HL-60 (cell line): ENCODE measurements around the gene NXPH1.

Source experiments
- DNase-seq, 2 experiments: peaks; one replicate each; pipeline ENCODE4 v3.0.0-alpha.2; 2010 to 2020; ENCODE audit warnings: low read depth in 1 of 2, low spot score in 1 of 2
- H3K27ac ChIP-seq: fragments of 250-450 bp; sonication (Bioruptor Pico); replicated peaks from 2 replicates; pipeline ENCODE4 v1.5.1; 2020; ENCODE audit warnings: mild to moderate bottlenecking, moderate library complexity
- H3K27me3 ChIP-seq: fragments of 250-450 bp; sonication (Bioruptor Pico); 2 replicates; pipeline ENCODE4 v1.5.1; 2021; ENCODE audit warnings: mild to moderate bottlenecking, moderate library complexity; ENCODE audit not compliant: insufficient read depth, poor library complexity, severe bottlenecking
- H3K4me3 ChIP-seq: replicated peaks from 2 replicates; pipeline ENCODE4 v1.5.1; 2011; ENCODE audit warnings: mild to moderate bottlenecking, control low read depth, low read length; ENCODE audit not compliant: insufficient read depth
- GABPA ChIP-seq: IDR thresholded peaks from 2 replicates; pipeline ENCODE4 v1.6.1; 2012; ENCODE audit warnings: low read depth
- POLR2AphosphoS5 ChIP-seq: IDR thresholded peaks from 2 replicates; pipeline ENCODE4 v1.6.1; 2012; ENCODE audit warnings: low read depth
- SPI1 ChIP-seq: IDR thresholded peaks from 2 replicates; pipeline ENCODE4 v1.6.1; 2012; ENCODE audit warnings: low read depth, mild to moderate bottlenecking, borderline replicate concordance
- TF ChIP-seq, protein P1 (sequence below): IDR thresholded peaks from one replicate; pipeline ENCODE4 v1.5.1; 2011; ENCODE audit warnings: low read length, control low read depth, inconsistent platforms; ENCODE audit not compliant: insufficient read depth
- TF ChIP-seq, protein P2 (sequence below): IDR thresholded peaks from 2 replicates; pipeline ENCODE4 v1.6.1; 2012; ENCODE audit warnings: low read depth; ENCODE audit not compliant: insufficient replicate concordance

Gene NXPH1

DNA sequence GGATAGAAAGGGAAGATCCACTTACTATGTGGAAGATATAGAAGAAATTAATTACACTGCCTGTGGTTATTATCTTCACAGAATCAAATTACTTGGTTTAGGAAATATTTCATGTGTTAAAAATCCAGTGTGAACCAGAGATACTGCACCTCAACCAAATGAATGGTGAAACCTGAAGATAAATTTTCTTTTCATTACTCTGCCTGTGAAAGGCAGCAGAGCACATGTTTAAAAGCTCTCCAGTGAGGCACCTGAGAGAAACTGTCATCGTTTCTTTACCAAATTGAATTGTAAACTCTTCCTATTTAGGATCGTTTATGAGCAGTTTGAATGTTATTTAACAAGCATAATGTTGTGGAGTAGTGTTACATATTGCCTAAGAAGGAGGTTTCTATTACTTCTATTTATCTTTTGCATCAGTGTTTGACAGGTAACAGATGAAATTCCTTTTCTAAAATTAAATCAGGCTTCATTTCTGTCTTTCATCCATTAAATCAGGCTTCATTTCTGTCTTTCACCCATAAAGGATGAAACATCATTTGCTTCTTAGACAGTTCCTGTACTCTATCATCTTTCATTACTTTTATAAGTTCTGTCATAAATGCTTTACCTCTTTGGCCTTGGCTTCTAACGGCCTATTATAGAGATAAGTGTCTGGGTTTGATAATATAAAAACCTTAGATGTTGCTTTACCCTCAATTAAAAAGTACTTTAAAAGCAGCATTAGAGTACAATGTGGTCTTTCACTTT is 266.6 kb downstream of the NXPH1 start:
- Histone ChIP-seq H3K27ac (no peak overlapping the region), H3K4me3 (no peak overlapping the region), H3K27me3 (no peaks in the 10 kb centered on the region)
- TF ChIP-seq, protein P1, sequence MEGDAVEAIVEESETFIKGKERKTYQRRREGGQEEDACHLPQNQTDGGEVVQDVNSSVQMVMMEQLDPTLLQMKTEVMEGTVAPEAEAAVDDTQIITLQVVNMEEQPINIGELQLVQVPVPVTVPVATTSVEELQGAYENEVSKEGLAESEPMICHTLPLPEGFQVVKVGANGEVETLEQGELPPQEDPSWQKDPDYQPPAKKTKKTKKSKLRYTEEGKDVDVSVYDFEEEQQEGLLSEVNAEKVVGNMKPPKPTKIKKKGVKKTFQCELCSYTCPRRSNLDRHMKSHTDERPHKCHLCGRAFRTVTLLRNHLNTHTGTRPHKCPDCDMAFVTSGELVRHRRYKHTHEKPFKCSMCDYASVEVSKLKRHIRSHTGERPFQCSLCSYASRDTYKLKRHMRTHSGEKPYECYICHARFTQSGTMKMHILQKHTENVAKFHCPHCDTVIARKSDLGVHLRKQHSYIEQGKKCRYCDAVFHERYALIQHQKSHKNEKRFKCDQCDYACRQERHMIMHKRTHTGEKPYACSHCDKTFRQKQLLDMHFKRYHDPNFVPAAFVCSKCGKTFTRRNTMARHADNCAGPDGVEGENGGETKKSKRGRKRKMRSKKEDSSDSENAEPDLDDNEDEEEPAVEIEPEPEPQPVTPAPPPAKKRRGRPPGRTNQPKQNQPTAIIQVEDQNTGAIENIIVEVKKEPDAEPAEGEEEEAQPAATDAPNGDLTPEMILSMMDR: no peak
- no peak for TF ChIP-seq GABPA
- TF ChIP-seq, protein P2, sequence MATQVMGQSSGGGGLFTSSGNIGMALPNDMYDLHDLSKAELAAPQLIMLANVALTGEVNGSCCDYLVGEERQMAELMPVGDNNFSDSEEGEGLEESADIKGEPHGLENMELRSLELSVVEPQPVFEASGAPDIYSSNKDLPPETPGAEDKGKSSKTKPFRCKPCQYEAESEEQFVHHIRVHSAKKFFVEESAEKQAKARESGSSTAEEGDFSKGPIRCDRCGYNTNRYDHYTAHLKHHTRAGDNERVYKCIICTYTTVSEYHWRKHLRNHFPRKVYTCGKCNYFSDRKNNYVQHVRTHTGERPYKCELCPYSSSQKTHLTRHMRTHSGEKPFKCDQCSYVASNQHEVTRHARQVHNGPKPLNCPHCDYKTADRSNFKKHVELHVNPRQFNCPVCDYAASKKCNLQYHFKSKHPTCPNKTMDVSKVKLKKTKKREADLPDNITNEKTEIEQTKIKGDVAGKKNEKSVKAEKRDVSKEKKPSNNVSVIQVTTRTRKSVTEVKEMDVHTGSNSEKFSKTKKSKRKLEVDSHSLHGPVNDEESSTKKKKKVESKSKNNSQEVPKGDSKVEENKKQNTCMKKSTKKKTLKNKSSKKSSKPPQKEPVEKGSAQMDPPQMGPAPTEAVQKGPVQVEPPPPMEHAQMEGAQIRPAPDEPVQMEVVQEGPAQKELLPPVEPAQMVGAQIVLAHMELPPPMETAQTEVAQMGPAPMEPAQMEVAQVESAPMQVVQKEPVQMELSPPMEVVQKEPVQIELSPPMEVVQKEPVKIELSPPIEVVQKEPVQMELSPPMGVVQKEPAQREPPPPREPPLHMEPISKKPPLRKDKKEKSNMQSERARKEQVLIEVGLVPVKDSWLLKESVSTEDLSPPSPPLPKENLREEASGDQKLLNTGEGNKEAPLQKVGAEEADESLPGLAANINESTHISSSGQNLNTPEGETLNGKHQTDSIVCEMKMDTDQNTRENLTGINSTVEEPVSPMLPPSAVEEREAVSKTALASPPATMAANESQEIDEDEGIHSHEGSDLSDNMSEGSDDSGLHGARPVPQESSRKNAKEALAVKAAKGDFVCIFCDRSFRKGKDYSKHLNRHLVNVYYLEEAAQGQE: no peak
- no peak for TF ChIP-seq POLR2AphosphoS5
- no peak for TF ChIP-seq SPI1
- DNase-seq: no peak

DNA sequence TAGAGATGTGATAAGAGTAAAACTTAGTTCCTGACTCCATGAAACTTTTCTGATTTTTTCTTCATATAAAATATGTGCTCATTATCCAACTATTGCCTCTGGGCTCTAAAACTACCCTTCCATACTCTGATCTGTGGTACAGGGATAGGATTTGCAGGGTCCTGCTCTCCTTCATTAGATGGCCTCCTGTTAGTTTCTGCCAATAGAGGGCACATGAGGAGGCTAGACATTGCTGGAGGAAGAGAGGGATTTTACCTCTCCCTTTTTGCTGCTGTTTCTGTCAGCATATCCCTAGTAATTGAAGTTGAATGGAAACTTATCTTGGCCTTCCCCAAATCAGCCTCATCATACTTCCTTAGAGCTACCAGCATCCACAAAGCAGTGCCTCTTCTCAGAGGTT is 269.4 kb downstream of the NXPH1 start:
- Histone ChIP-seq H3K27me3 (no peaks in the 10 kb centered on the region), H3K27ac (no peak overlapping the region), H3K4me3 (no peak overlapping the region)
- no peak for DNase-seq
- TF ChIP-seq, protein P2: no peak
- TF ChIP-seq GABPA (no peak), POLR2AphosphoS5 (no peak), SPI1 (no peak)
- TF ChIP-seq, protein P1: no peak

DNA sequence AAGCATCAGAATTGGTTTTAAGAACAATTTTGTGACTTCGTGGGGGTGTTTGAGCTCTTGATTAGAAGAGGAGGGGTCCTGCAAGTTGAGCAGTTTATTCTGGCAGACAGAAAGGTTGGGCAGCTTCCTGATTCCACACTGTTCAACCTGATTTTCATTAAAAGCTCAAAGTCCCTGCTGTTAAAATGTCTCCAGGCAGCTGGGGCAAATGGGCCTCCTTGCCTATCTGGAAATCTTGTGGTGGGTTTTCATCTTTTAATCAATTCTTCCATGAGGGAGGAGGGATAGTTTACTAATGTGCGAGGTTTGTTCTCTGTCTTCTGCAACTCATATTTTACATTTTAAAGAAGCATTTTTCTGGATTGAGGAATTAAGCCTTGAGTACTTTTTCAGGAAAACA is 276.7 kb downstream of the NXPH1 start:
- H3K27ac ChIP-seq: no peak overlapping the region
- H3K4me3 ChIP-seq: no peak overlapping the region
- TF ChIP-seq, protein P1: no peak
- TF ChIP-seq, protein P2: no peak
- no peak for TF ChIP-seq SPI1
- no peak for TF ChIP-seq GABPA
- no peak for TF ChIP-seq POLR2AphosphoS5
- H3K27me3 ChIP-seq: no peaks in the 10 kb centered on the region
- no peak for DNase-seq
